Gastroesophageal sphincter (tissue), 3 donors: ENCODE results near the gene AATF.

Experiments used
- CTCF ChIP-seq, 4 experiments: fragments of 200-600 bp in 2 of 4; fragments of 450-650 bp in 2 of 4; sonication (generic) in 1 of 4; IDR thresholded peaks; one replicate each; pipeline ENCODE4 v1.5.1; 2017 to 2019; ENCODE audit warnings: antibody characterized with exemption in 4 of 4, mild to moderate bottlenecking in 2 of 4, moderate library complexity in 2 of 4
- POLR2A ChIP-seq, 2 donors: fragments of 450-650 bp; IDR thresholded peaks; one replicate each; pipeline ENCODE4 v1.6.1; 2017; ENCODE audit warnings: antibody characterized with exemption in 2 of 2, mild to moderate bottlenecking in 2 of 2, moderate library complexity in 1 of 2
- POLR2AphosphoS5 ChIP-seq: sonication (generic); formaldehyde crosslinking; IDR thresholded peaks from one replicate; pipeline ENCODE4 v1.6.1; 2017; ENCODE audit warnings: antibody characterized with exemption

GRCh38 chr17:36975922-36976515 lies 27.3 kb downstream of the AATF start:
- no peak for TF ChIP-seq CTCF (IDR thresholded peaks at IDR 0.05)
- TF ChIP-seq POLR2AphosphoS5: no peak
- TF ChIP-seq POLR2A (IDR thresholded peaks at IDR 0.05): no peak
